Measurements from ENCODE around the gene DCDC2.
"Not testable (repeated sequence)": the region's sequence is repeated elsewhere in the genome, so short reads cannot be mapped to it uniquely, and the experiment has no call there.

Gene DCDC2

DNA sequence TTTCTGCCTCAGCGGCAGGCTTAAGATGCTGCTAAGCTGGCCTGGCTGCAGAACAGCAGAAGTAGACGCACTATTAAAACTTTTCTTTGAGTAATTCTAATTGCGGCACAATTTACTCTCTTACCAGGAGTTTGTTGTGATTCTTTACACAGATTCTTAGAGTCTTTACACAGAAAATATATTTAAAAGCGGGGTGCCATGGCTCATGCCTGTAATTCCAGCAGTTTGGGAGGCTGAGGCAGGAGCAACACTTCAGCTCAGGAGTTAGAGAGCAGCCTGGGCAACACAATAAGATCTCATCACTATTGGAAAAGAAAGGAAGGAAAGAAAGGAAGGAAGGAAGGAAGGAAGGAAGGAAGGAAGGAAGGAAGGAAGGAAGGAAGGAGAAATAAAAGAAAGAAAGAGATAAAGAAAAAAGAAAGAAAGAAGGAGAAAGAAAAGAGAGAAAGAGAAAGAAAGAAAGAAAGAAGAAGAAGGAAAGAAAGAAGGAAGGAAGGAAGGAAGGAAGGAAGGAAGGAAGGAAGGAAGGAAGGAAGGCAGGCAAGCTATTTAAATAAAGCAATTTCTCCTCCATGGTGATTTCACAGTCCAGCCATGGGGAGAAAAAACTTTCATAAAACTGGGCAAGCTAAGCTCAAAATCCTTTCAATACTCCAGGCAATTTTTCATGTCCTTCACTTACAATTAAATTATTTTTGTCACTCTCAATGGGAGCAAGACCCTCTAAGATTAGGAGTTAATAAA is 23.8 kb upstream of the DCDC2 start:
- no peak for DNase-seq (ENCODE audit: extremely low read depth in 1 of 2, low read depth in 1 of 2)

DNA sequence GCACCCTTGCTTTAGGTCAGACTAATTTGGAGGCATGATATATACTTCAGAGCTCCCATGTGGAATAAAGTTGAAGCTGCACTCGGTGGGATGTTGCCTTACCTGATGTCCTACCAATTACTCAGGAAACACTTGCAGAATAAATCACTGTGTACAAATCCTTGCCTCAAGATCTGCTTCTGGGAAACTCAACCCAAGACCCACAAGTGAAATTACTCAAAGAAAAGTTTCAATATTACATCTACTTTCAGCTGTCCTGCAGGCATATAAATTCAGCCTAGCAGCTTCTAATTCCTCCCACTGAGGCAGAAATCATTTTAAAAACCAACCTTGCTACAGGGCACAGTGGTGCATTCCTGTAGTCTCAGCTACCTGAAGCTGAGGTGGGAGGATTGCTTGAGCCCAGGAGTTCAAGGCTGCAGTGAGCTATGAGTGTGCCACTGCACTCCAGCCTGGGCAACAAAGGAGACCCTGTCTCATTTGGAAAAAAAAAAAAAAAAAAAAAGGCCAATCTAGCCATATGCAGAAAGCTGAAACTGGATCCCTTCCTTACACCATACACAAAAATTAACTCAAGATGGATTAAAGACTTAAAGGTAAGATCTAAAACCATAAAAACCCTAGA is 20.7 kb upstream of the DCDC2 start:
- no peak for DNase-seq (ENCODE audit: extremely low read depth in 1 of 2, low read depth in 1 of 2)

DNA sequence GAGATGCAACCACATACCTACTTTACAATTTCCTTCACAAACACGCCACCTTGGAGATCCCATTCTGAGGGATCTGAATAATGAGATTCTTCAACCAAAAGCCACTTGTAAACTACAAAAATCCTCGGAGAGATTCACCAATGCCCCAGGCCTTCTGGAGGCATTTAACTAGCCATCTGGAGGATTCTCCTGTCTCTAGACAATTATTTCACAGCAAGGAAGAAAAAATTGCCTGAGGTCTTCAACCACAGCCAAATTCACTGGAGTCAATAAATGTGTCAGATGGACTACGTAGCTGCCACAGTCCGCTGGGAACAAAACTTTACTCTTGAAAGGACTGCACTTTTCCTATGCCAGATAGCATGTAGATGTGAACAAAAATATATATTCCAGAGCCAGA is 19.0 kb upstream of the DCDC2 start:
- no peak for DNase-seq (ENCODE audit: extremely low read depth in 1 of 2, low read depth in 1 of 2)

- no peak for DNase-seq (ENCODE audit: extremely low read depth in 1 of 2, low read depth in 1 of 2)
Measured at GRCh38 chr6:24374612-24375011, 16.8 kb upstream of the DCDC2 start.

- not testable (repeated sequence) for DNase-seq (ENCODE audit: extremely low read depth in 1 of 2, low read depth in 1 of 2)
Measured at GRCh38 chr6:24365103-24365633, 7.3 kb upstream of the DCDC2 start.

- DNase-seq (ENCODE audit: extremely low read depth in 1 of 2, low read depth in 1 of 2): not testable (repeated sequence)
Measured at GRCh38 chr6:24362363-24362762, 4.5 kb upstream of the DCDC2 start.

- peak; percentile 20 to 52 for DNase-seq (ENCODE audit: extremely low read depth in 1 of 2, low read depth in 1 of 2)
Measured at GRCh38 chr6:24359640-24360454, 2.0 kb upstream of the DCDC2 start.

- no peak for DNase-seq (ENCODE audit: extremely low read depth in 1 of 2, low read depth in 1 of 2)
Measured at GRCh38 chr6:24358219-24358821, 461 bp upstream of the DCDC2 start.

DNA sequence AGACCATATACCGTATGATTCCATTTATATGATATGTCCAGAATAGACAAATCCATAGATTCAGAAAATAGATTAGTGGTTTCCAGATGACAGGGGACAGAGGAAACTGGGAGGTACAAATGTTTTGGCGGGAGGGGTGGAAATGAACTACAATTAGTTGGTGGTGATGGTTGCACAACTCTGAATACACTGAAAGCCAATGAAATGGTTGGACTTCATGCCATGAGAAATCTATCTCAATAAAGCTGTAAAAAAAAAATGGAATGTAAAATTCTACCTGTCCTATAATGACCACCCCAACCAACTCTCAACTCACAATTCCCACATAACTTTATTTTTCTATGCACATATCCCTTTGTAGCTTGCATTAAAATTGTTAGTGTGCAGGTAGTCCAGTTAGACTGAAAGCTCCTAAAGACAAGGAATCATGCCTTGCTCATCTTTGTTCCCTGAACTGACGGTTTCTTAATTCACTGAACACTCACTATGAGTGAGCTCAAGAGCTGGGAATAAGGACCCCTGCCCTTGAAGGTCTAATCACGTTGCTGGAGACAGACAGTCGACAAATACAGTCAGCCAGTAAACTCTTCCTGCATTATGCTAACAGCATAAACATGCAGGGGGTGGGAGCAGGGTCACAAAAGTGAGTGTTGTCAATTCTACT is 1.4 kb downstream of the DCDC2 start:
- DNase-seq (ENCODE audit: extremely low read depth in 1 of 2, low read depth in 1 of 2): no peak

DNA sequence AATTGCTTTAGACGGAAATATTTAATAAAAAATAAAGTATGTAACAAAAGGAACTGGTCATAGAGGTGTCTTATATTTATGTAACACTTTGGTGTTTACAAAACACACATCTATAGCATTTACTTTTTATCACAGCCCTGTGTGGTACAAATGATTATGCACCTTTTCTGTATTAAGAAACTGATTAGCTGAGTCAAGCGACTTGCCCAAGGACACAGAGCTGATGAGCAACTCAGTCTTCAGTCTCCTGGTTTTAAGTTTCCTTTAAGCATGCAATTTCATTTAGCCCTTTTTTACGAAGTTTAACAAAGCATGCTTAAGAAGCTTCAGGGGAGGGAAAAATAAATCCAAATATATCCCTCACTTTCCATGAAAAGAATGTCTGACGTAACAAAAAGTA is 2.5 kb downstream of the DCDC2 start:
- no peak for DNase-seq (ENCODE audit: extremely low read depth in 1 of 2, low read depth in 1 of 2)

DNA sequence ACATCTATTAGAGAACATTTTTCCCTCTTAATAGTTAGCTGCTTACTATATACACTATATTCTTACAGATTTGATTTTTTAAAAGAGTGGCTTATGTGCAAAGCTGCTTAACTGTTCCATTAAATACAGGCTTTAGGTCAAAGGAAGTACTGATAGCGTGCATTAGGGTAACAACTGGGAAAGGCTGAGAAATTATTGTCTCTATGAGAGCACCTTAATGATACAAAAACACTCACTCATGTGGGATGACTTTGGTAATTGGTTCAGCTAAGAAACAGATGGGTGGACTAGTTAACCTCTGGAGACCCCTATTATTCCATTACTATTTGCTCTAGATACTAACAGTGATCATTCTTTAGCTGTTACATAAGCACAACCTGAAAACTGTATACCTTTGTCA is 4.0 kb downstream of the DCDC2 start:
- no peak for DNase-seq (ENCODE audit: extremely low read depth in 1 of 2, low read depth in 1 of 2)

- no peak for DNase-seq (ENCODE audit: extremely low read depth in 1 of 2, low read depth in 1 of 2)
Measured at GRCh38 chr6:24352434-24352833, 5.4 kb downstream of the DCDC2 start.

GRCh38 chr6:24344976-24345375 is 12.9 kb downstream of the DCDC2 start:
- DNase-seq (ENCODE audit: extremely low read depth in 1 of 2, low read depth in 1 of 2): no peak

DNA sequence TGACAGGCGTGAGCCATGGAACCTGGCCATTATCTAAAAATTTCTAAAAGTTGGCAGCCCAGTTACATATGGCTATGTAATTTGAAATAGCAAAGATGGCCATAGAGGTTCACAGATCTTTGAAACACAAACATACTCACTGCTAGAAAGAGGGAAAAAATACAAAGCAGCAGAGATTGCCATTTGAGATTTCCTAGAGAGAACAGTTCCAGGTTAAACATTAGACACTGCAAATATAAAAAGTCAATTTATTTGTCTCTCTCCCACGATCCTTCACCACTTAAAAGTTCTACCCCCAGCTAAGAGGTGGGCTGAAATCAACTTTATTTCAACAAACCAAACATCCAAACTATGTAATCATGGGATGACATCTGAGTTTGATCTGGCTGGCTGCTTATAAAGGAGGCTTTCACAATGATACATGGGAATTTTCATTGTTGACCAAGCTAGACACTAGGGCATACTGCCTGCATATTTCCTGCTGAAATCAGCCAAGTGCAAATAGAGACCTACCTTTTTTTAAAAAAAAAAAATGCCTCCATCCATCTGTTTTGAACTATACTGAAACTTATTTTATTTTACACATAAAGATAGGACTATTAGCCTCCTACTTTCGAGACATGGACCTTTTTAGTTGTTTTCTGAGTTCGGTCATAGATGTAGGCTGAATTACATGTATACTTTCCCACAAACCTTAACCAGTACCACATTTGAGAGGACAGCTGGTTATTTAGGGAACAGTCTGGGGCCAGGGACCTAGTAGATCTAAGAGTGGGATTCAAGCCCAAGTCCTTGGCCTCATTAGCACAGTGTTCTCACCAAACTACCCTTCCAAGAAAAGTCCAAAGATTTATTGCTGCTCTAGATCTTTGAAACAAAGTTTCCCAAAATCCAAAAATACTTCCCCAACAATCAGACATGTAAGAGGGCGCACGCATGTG is 16.6 kb downstream of the DCDC2 start:
- no peak for DNase-seq (ENCODE audit: extremely low read depth in 1 of 2, low read depth in 1 of 2)

DNA sequence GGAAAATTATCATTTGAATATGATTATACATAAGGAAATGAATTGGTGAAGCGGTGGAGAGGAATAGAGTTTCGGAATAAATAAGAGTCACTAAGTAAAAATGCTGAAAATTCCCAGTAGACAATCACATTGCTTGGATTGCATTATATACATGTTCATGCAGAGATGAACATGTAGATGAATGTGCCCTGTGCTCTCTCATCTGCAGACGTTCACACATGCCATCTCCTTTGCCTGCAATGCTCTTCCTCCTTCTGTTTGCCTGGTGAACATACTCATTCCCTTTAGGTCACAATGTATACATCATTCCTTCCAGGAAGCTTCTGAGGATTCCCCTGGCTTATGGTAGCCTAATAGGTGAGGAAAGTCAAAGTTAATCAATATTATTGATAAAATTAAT is 17.9 kb downstream of the DCDC2 start:
- DNase-seq (ENCODE audit: extremely low read depth in 1 of 2, low read depth in 1 of 2): no peak

DNA sequence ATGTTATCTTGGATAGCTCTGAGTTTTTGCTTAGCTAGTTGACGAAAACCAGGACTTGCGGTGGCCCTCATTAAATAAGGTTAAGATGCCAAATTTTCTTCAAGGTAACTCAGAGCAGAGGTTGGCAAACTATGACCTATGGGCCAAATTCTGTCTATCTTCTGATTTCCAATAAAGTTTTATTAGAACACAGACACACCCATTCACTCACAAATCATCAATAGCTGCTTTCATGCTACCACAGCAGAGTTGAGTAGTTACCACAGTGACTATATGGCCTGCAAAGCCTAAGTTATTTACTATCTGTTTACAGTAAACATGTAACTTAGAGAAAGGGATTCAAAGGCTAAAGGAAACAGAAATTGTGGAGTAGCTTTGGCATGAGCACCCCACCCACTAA is 23.6 kb downstream of the DCDC2 start:
- DNase-seq (ENCODE audit: extremely low read depth in 1 of 2, low read depth in 1 of 2): no peak

DNA sequence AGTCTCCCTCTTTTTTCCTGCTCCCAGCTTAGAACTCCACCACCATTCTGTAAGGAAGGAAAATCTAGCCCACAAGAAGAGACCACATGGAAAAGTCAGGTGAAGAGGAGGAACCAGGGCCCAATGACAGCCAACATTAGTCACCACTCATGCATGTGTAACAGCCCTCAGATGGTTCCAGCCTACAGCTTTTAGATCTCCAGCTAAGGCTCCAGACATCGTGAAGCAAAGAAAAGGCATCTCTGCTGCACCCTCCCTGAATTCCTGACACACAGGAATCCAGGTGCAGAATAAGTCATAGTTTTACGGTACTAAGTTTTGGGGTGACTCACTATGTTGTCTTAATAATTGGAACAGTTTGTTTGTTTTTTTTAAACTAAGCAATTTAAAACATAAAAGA is 25.5 kb downstream of the DCDC2 start:
- no peak for DNase-seq (ENCODE audit: extremely low read depth in 1 of 2, low read depth in 1 of 2)

DNA sequence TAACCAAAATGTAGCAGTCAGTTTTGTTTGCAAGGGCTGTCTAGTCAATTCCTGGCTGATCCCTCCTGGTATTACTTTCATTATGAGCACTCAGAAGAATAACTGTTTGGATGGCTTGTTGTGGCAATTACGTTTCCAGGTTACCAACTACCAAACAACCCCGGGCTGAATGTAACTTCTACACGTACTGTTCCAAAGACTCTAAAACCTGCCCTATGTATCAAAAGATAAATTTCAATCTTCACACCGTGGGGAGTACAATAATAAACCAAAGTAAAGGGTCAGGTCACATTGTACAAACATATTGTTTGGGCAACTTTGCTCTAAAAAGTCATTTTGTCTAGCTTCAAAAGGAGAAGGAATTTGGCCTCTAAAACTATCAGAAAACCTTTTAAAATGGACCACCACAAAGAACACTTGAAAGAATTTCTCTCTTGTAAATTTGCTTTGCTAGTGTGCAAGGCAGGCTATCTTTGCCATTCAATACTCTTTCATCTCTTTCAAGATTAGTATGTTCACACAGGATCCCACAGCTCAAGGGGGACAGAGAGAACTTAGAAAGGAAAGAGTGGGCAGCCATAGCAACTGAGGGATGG is 27.6 kb downstream of the DCDC2 start:
- DNase-seq (ENCODE audit: extremely low read depth in 1 of 2, low read depth in 1 of 2): no peak

DNA sequence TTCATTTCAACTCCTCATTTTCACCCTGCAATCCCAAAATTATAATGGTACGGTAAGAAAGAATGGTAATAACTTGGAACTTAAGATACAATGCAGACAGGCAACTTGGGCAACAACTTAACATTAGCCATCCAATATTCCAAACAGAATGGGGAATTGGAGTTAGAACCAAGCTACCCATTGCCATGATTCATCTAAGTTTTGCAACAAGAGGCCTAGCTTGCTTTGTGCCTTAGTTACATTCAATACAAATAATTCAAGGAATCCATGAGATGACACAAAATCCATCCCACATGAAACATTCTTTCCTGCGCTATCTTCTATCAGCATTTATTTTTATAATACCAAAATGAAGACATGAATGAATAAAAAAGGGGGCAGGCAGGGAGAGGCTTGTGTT is 28.4 kb downstream of the DCDC2 start:
- DNase-seq (ENCODE audit: extremely low read depth in 1 of 2, low read depth in 1 of 2): no peak
